Activated CD8-positive, alpha-beta memory T cell treated with anti-CD3 and anti-CD28 coated beads, Interleukin-2, amount 50 U/mL, for 24 hours (primary cell): ENCODE measurements around the gene GNS.

Experiments used
- DNase-seq: peaks from one replicate; pipeline ENCODE4 v3.0.0-alpha.2; 2020; ENCODE audit errors: extremely low read depth

Gene GNS

DNA sequence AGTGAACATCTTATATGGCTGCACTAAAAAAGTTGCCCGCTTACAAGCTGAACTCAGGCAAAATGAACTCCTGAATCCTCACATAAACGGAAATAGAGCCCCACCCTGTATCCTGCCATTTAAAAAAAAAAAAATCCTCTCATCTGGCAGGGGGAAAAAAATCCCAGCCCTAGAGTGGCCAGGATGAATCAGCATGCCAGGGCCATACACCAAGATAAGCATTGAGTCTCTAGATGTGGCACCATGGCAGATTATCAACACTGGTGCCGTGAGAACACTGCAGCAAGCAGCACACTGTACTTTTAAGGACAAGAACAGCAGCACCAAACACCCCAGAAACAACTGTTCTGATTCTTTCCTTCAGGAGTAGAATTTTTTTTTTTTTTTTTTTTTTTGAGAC lies 83.4 kb downstream of the GNS start:
- no peak for DNase-seq

DNA sequence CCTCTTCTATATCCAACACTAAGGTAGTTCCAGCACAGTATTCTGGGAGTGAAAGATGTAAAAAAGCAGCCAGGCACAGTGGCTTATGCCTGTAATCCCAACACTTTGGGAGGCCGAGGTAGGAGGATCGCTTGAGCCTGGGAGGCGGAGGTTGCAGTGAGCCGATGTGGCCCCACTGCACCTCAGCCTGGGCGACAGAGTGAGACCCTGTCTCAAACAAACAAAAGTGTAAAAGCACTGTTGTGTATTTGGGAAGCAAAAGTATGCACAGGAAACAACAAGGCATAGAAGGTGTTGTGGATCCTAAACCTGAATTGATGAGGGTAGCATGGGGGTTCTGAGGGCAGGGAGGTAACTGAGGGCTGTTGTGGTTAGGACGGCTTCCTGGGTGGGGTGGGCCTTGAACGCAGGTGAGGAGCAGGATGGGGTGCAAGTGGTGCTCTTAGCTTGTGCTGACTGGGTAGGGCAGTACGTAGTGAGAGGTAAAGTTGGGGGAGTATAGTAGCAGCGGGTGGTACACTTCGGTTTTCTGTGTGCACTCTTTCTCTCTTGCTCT lies 84.8 kb downstream of the GNS start:
- DNase-seq, result no peak

- DNase-seq, result no peak
Observed at GRCh38 chr12:64673490-64674169, 85.6 kb downstream of the GNS start.

GRCh38 chr12:64672925-64673409 lies 86.2 kb downstream of the GNS start:
- no peak for DNase-seq

DNA sequence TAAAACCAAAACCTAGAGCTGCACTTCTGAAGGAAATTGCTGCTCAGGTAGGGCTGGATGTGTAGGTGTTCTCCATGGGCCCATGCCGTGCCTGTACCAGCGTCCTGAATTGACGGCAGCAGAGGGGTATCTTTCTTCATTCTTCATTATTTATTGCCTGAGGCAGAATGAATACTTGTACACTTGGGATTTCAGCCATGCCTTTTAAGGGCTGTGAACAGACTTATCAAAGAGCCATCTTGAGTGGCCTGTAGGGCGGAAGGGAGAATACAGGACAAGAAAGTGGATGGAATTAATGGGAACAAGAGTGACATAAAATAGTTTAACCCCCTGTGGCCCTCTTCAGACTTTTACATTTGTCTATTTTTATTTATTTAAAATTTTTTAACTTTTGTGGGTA lies 87.5 kb downstream of the GNS start:
- DNase-seq, result no peak

DNA sequence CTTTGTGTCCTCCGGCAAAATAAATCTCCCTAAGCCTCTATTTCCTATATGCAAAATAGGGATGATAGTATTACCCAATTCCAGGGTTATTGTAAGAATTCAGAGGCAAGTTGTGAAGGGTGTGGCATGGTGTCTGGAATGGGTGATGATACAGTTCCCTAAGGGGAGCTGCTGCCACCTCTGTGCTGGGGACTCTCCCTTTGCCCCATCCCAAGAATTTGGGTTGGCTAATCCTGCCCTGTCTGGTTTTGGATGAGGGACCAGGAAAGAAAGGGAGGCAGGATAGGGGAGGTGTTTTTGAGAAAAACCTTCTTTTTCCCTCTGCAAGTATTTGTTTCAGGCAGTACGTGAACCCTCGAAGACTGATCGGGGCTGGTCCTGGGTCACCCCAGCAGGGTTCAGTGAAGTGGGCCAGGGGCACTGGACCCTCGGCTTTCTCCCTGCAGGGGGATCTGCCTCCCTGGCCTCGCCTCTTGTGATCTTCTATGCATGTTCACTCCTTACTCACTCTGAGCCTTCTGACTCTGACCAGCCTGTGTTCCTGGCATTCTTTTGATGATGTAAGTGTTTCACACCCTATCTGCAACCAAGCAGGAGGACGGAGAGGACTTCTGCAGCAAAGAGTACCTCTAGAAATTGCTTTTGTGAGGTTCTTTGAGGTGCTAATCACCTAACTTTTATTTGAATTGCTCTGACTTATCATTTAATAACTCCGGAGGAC lies 88.1 kb downstream of the GNS start:
- DNase-seq, result no peak

GRCh38 chr12:64670019-64670418 lies 89.2 kb downstream of the GNS start:
- DNase-seq, result no peak

DNA sequence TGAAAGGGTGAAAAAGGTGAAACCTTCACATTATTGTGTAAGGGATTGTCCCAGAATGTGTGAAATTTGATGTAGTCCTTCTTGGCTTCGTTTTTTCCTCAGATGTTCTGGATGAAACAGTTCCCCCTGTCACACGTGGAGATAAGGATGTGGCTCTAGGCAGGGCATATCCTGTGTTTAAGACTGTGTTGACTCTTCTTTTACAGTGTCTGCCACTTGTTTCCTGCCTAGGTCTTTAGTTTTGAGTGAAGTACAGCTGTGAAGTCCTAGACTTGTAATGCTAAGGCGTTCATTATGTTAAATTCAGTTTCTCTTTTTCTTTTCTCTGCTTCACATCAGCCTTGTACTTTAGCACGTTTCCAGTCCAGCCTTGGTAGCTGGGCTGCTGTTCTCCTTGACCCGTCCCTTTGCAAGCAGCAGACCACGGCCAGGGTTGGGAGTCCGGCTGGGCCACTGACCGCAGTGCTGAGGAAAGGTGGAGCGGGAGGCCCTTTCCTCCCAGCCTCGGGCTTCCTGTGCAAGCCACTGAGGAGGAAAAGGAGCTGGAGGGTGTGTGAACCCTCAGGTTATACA lies 89.8 kb downstream of the GNS start:
- no peak for DNase-seq

DNA sequence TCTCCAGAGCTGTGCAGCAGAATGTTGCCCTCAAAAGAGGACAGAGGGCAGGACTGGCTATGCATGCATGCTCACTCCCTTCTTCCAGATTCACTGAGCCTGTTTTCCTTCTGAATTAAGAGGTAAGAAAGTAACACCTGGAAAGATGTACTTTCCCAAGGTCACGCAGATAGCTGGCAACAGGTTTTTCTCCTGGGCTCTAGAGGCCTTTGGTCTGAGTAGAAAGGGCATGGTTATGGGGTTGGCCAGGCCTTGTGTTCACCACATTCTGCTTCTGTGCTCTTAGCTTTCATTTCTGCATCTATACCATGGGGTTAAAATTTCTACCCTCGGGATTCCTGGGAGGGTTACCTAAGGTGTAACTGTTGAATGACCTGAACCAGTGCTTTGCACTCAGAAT lies 91.4 kb downstream of the GNS start:
- DNase-seq, result no peak

- DNase-seq, result no peak
Observed at GRCh38 chr12:64666054-64666914, 92.9 kb downstream of the GNS start.

GRCh38 chr12:64665514-64665913 lies 93.7 kb downstream of the GNS start:
- DNase-seq, result no peak
